ENCODE data around the gene GPX4. TPM values are rescaled to one million over a fixed set of nuclear protein-coding genes. Genes with fewer than 3 reads are reported as not detected.

Gene GPX4
- total and polyA plus RNA-seq, 2 of the 13 experiments (the other 11 are each of a cell fraction or from before 2014, with no cell fraction given) = 535 to 613 TPM

- no peak for TF ChIP-seq THAP8 (CRISPR knock-in tag; IDR thresholded peaks at IDR 0.05; ENCODE audit: borderline replicate concordance)
- TF ChIP-seq SRSF9 (IDR thresholded peaks at IDR 0.05; ENCODE audit: borderline replicate concordance, insufficient read depth, low read depth, low read length, poor library complexity, severe bottlenecking) = no peak
- peak; percentile 51; the same call in 1 of the 2 replicates for TF ChIP-seq HOMEZ (CRISPR knock-in tag; IDR thresholded peaks at IDR 0.05; ENCODE audit: low read depth)
- peak; percentile 18; the same call in 1 of the 2 replicates for TF ChIP-seq NR2F6 (IDR thresholded peaks at IDR 0.05)
- peak; percentile 67 for TF ChIP-seq NR2F6 (CRISPR knock-in tag; IDR thresholded peaks at IDR 0.05)
- no peak for TF ChIP-seq ZNF17 (CRISPR knock-in tag; IDR thresholded peaks at IDR 0.05)
- 0 out of 2 replicates have a peak, but pooled peaks have one; percentile 69 for TF ChIP-seq KLF13 (CRISPR knock-in tag; IDR thresholded peaks at IDR 0.05)
- peak; percentile 88 for TF ChIP-seq MEIS2 (CRISPR knock-in tag; IDR thresholded peaks at IDR 0.05)
- TF ChIP-seq ZNF83 (CRISPR knock-in tag; IDR thresholded peaks at IDR 0.05; ENCODE audit: borderline replicate concordance) = no peak
- no peak for TF ChIP-seq ZFP62 (CRISPR knock-in tag; IDR thresholded peaks at IDR 0.05)
- 0 out of 2 replicates have a peak, but pooled peaks have one; percentile 20 for TF ChIP-seq DPF2 (CRISPR knock-in tag; IDR thresholded peaks at IDR 0.05; ENCODE audit: borderline replicate concordance, low read depth)
- TF ChIP-seq ZSCAN22 (CRISPR knock-in tag; IDR thresholded peaks at IDR 0.05) = no peak
- TF ChIP-seq ZNF510 (CRISPR knock-in tag; IDR thresholded peaks at IDR 0.05; ENCODE audit: low read depth) = 0 out of 2 replicates have a peak, but pooled peaks have one; percentile 26
- peak; percentile 61; the same call in 1 of the 2 replicates for TF ChIP-seq ZNF770 (CRISPR knock-in tag; IDR thresholded peaks at IDR 0.05)
- peak; percentile 77 for TF ChIP-seq GABPB1 (CRISPR knock-in tag; IDR thresholded peaks at IDR 0.05)
- TF ChIP-seq ZNF143 (CRISPR knock-in tag; IDR thresholded peaks at IDR 0.05) = no peak
- TF ChIP-seq MAFF (IDR thresholded peaks at IDR 0.05; ENCODE audit: low read depth, low read length) = no peak
- no peak for TF ChIP-seq MBNL3 (CRISPR knock-in tag; conservative IDR thresholded peaks at IDR 0.05)
- TF ChIP-seq, protein P1, sequence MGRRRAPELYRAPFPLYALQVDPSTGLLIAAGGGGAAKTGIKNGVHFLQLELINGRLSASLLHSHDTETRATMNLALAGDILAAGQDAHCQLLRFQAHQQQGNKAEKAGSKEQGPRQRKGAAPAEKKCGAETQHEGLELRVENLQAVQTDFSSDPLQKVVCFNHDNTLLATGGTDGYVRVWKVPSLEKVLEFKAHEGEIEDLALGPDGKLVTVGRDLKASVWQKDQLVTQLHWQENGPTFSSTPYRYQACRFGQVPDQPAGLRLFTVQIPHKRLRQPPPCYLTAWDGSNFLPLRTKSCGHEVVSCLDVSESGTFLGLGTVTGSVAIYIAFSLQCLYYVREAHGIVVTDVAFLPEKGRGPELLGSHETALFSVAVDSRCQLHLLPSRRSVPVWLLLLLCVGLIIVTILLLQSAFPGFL (CRISPR knock-in tag; IDR thresholded peaks at IDR 0.05) = no peak
- no peak for TF ChIP-seq NCOR1 (IDR thresholded peaks at IDR 0.05; ENCODE audit: borderline replicate concordance, low read length)
- no peak for TF ChIP-seq RAD51 (IDR thresholded peaks at IDR 0.05; ENCODE audit: borderline replicate concordance)
- TF ChIP-seq, protein P2, sequence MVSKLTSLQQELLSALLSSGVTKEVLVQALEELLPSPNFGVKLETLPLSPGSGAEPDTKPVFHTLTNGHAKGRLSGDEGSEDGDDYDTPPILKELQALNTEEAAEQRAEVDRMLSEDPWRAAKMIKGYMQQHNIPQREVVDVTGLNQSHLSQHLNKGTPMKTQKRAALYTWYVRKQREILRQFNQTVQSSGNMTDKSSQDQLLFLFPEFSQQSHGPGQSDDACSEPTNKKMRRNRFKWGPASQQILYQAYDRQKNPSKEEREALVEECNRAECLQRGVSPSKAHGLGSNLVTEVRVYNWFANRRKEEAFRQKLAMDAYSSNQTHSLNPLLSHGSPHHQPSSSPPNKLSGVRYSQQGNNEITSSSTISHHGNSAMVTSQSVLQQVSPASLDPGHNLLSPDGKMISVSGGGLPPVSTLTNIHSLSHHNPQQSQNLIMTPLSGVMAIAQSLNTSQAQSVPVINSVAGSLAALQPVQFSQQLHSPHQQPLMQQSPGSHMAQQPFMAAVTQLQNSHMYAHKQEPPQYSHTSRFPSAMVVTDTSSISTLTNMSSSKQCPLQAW (CRISPR knock-in tag; IDR thresholded peaks at IDR 0.05) = peak; percentile 85
Observed at GRCh38 chr19:1113030-1113985, 9.5 kb downstream of the GPX4 start (continued).
